Measurements from ENCODE around the gene TEX29. TPM values are rescaled to one million over a fixed set of nuclear protein-coding genes. Genes with fewer than 3 reads are reported as not detected.

TEX29 gene
- total and polyA plus RNA-seq, 3 donors from 2014 or later = 10.4 to 48.9 (median 15.8) TPM

GRCh38 chr13:111324736-111325135, 4.3 kb downstream of the TEX29 start:
- no peak for DNase-seq
- TF ChIP-seq CTCF (IDR thresholded peaks at IDR 0.05) (no peak), POLR2A (IDR thresholded peaks at IDR 0.05) (no peak)
- Histone ChIP-seq H3K27ac (no peak overlapping the region), H3K4me1 (no peaks in the 10 kb centered on the region), H3K27me3 (no peaks in the 10 kb centered on the region), H3K9me3 (no peaks in the 10 kb centered on the region), H3K4me3 (no peak overlapping the region), H3K36me3 (ENCODE audit: low read depth, missing control alignments) (no peaks in the 10 kb centered on the region)
- 69 to 80% methylated on average over 14 of the region's 14 CpGs for WGBS, 2 donors
- intact Hi-C loops (cut with DNase I; ENCODE audit: low total_unique reads) = no loop called here

- intact Hi-C loops (cut with DNase I; ENCODE audit: low total_unique reads) = no loop called here
- H3K9me3 ChIP-seq = no peaks in the 10 kb centered on the region
- H3K4me1 ChIP-seq = no peaks in the 10 kb centered on the region
- H3K36me3 ChIP-seq (ENCODE audit: low read depth, missing control alignments) = no peaks in the 10 kb centered on the region
- TF ChIP-seq CTCF (IDR thresholded peaks at IDR 0.05) = no peak
- TF ChIP-seq POLR2A (IDR thresholded peaks at IDR 0.05) = no peak
- H3K27ac ChIP-seq = no peak overlapping the region
- WGBS, 2 donors = 83 to 87% methylated on average over 25 to 28 of the region's 28 CpGs
- no peak overlapping the region for H3K4me3 ChIP-seq
- no peak for DNase-seq
- no peaks in the 10 kb centered on the region for H3K27me3 ChIP-seq
Measured at GRCh38 chr13:111325146-111325890, 4.9 kb downstream of the TEX29 start.

- TF ChIP-seq POLR2A (IDR thresholded peaks at IDR 0.05) (no peak), CTCF (IDR thresholded peaks at IDR 0.05) (no peak)
- H3K4me3 ChIP-seq = no peak overlapping the region
- no peak for DNase-seq
- H3K27me3 ChIP-seq = no peaks in the 10 kb centered on the region
- H3K36me3 ChIP-seq (ENCODE audit: low read depth, missing control alignments) = no peaks in the 10 kb centered on the region
- no peak overlapping the region for H3K27ac ChIP-seq
- H3K9me3 ChIP-seq = no peaks in the 10 kb centered on the region
- H3K4me1 ChIP-seq = no peaks in the 10 kb centered on the region
- intact Hi-C loops (cut with DNase I; ENCODE audit: low total_unique reads) = no loop called here
- WGBS, 2 donors = 87 to 93% methylated on average over 37 of the region's 37 CpGs
Measured at GRCh38 chr13:111325941-111326620, 5.6 kb downstream of the TEX29 start.

GRCh38 chr13:111326621-111326965, 6.2 kb downstream of the TEX29 start:
- Histone ChIP-seq H3K36me3 (ENCODE audit: low read depth, missing control alignments) (no peaks in the 10 kb centered on the region), H3K27me3 (no peaks in the 10 kb centered on the region), H3K27ac (no peak overlapping the region), H3K4me3 (no peak overlapping the region), H3K9me3 (no peaks in the 10 kb centered on the region), H3K4me1 (no peaks in the 10 kb centered on the region)
- no peak for DNase-seq
- intact Hi-C loops (cut with DNase I; ENCODE audit: low total_unique reads) = no loop called here
- TF ChIP-seq POLR2A (IDR thresholded peaks at IDR 0.05) (no peak), CTCF (IDR thresholded peaks at IDR 0.05) (no peak)
- WGBS, 2 donors = 93 to 95% methylated on average over 14 to 15 of the region's 15 CpGs

Measured in testis (tissue), 3 donors.